ENCODE results near the gene SLC16A13. TPM values are rescaled to one million over a fixed set of nuclear protein-coding genes. Genes with fewer than 3 reads are reported as not detected.

SLC16A13 gene
- total and polyA plus RNA-seq, 2 donors (not counting 3 experiments of a cell fraction or from before 2014, with no cell fraction given): 16.8 to 24.7 TPM

- intact Hi-C loops (cut with micrococcal nuclease): no loop called here
- dilution Hi-C loops (cut with MboI; ENCODE audit: extremely low pct_ligation_motif_present, low sequenced_read_pairs): no loop called here
Observed at GRCh38 chr17:7043182-7043496, 7.3 kb downstream of the SLC16A13 start.

More at GRCh38 chr17:7043182-7043496, 7.3 kb downstream of the SLC16A13 start:
- peak overlapping the region; percentile 40 for H3K4me2 ChIP-seq (ENCODE audit: insufficient read depth, low read length)
- H3K4me1 ChIP-seq (ENCODE audit: control insufficient read depth, extremely low read depth, insufficient read depth, low read length): peaks cover 25% of the 10 kb centered on the region
- TF ChIP-seq POLR2AphosphoS5 (IDR thresholded peaks at IDR 0.05; ENCODE audit: insufficient read depth, low read depth, low read length): no peak
- TF ChIP-seq MAX (IDR thresholded peaks at IDR 0.05; ENCODE audit: insufficient read depth, insufficient read length): no peak
- TF ChIP-seq JUN (IDR thresholded peaks at IDR 0.05; ENCODE audit: borderline replicate concordance, insufficient read depth, insufficient read length, low read depth): no peak
- no peak for TF ChIP-seq CTCF (IDR thresholded peaks at IDR 0.05; ENCODE audit: extremely low read depth in 1 of 2, insufficient read depth in 1 of 2, low read depth in 1 of 2, low read length in 2 of 2)
- no peak for TF ChIP-seq GATA2 (IDR thresholded peaks at IDR 0.05; ENCODE audit: insufficient read depth, insufficient read length, low read depth, low read length)
- TF ChIP-seq FOS (IDR thresholded peaks at IDR 0.05; ENCODE audit: borderline replicate concordance, insufficient read depth, low read length): no peak
- no peak for TF ChIP-seq EZH2 (IDR thresholded peaks at IDR 0.05; ENCODE audit: borderline replicate concordance, low read depth, low read length, severe bottlenecking)
- TF ChIP-seq POLR2A (IDR thresholded peaks at IDR 0.05; ENCODE audit: low read depth, low read length): no peak
- TF ChIP-seq MYC (IDR thresholded peaks at IDR 0.05; ENCODE audit: low read depth, low read length): no peak
- BruUV-seq (replicated peaks): no TSS peak
- H3K79me2 ChIP-seq (ENCODE audit: control insufficient read depth, insufficient read depth, low read length): no peaks in the 10 kb centered on the region
- POLR2A ChIA-PET: no interaction called here
- H3K27ac ChIP-seq (ENCODE audit: insufficient read depth, low read depth, low read length): no peak overlapping the region
- peak overlapping the region; percentile 5 to 35 (median 30) for H3K4me3 ChIP-seq (replicated peaks in 1 of 3; ENCODE audit: insufficient read depth in 1 of 3, low read depth in 1 of 3, low read length in 3 of 3)
- no peaks in the 10 kb centered on the region for H3K9me1 ChIP-seq (replicated peaks; ENCODE audit: control insufficient read depth, extremely low read depth, insufficient read depth, low read length)
- no peaks in the 10 kb centered on the region for H3K36me3 ChIP-seq (ENCODE audit: control insufficient read depth in 2 of 2, extremely low read depth in 1 of 2, insufficient read depth in 2 of 2, low read length in 2 of 2)
- peak overlapping the region; percentile 92 for H2AFZ ChIP-seq (ENCODE audit: low read depth, low read length)
- no peak for DNase-seq (ENCODE audit: low read depth, low spot score)
- CTCF ChIA-PET: interaction anchor here (0.6 to 3.7 kb wide), 5 partner anchors 90 to 253 kb away, joined by 3 to 74 read pairs (median 3); no protein-coding TSS in a partner anchor
- peak overlapping the region; percentile 73 for H3K9ac ChIP-seq (replicated peaks; ENCODE audit: extremely low read depth, insufficient read depth, low read length)
- no peak for FAIRE-seq
- H3K27me3 ChIP-seq (ENCODE audit: control insufficient read depth in 2 of 2, insufficient read depth in 2 of 2, low read length in 2 of 2): no peaks in the 10 kb centered on the region
- no peaks in the 10 kb centered on the region for H4K20me1 ChIP-seq (replicated peaks; ENCODE audit: control insufficient read depth, extremely low read depth, insufficient read depth, low read length)
- no peaks in the 10 kb centered on the region for H3K9me3 ChIP-seq (replicated peaks; ENCODE audit: control insufficient read depth, insufficient read depth, low read length)
